ENCODE data around the gene IQCH.

Gene IQCH

GRCh38 chr15:67458331-67459029 lies 203.9 kb downstream of the IQCH start:
- no peak for DNase-seq

DNA sequence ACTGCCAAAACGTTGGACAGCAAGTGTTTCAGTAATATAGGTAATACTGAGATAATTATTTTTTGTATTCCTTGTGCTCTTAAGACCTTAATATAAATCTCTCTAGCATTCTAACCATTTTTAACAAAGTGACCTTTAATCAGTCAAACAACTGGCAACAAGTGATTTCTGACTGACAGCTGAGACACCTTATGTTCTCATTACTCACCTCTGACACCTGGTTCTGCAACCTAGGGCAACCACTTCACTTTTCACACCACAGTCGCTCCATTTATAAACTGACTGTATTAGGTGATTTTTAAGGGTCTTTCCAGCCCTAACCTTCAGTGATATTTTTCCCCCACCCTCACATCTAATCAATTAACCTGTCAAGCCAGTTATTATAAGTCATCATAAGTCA lies 205.9 kb downstream of the IQCH start:
- no peak for DNase-seq

- no peak for DNase-seq
Measured at GRCh38 chr15:67461735-67462134, 207.1 kb downstream of the IQCH start.

DNA sequence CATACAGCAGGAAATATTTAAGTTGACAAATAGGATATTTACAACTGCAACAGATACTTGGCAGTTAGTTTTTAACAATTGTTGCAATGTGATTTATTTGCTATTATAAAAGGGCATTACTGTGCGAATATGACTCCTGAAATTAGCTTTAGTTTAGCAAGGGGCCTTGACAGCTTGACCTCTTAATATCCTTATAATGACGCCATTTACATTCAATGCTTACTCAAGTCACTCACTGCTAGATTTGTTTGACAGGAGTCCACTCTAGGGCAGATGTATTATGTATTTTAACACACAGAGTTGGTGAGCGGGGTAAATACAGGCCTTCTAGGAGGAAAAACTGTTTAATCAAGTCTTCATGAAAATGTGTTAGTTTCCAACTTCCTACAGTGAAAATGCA lies 208.3 kb downstream of the IQCH start:
- DNase-seq: no peak

DNA sequence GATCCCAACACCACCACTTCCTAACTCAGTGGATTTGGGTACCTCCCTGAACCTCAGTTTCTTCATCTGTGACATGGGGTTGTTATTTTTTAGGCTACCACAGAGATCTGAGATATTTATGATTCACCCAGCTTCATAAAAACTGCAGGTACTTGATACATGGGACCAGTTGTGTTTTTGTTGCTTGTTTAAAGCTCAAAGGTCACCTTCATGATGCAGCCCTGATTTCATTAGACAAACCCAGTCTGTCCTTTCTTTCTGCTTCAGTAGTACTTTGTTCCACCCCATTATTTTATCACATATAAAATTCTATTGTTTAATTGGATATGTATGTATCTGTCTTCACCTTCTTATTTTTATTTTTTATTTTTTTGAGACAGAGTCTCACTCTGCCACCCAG lies 208.9 kb downstream of the IQCH start:
- no peak for DNase-seq

GRCh38 chr15:67465196-67465952 lies 210.8 kb downstream of the IQCH start:
- no peak for DNase-seq

DNA sequence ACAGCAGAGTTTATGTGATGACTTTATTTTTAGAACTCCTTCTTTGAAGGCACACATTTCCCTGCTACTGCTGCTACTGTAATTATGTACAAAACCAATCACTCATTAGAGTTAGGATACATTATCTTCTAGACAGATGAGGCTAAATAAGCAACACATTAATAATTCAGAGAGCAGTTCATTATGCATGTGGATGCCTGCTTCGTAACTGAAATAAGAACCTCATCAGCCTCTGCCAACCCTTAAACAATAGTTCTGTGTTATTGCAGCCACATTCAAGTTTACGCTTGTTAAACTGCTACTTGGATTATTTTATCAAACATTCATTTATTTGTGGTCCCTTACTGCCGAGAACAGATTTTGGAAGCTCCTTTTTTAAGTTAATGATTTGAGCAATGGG lies 213.8 kb downstream of the IQCH start:
- DNase-seq: no peak

GRCh38 chr15:67469680-67470079 lies 215.1 kb downstream of the IQCH start:
- no peak for DNase-seq

GRCh38 chr15:67472957-67473356 lies 218.4 kb downstream of the IQCH start:
- no peak for DNase-seq

DNA sequence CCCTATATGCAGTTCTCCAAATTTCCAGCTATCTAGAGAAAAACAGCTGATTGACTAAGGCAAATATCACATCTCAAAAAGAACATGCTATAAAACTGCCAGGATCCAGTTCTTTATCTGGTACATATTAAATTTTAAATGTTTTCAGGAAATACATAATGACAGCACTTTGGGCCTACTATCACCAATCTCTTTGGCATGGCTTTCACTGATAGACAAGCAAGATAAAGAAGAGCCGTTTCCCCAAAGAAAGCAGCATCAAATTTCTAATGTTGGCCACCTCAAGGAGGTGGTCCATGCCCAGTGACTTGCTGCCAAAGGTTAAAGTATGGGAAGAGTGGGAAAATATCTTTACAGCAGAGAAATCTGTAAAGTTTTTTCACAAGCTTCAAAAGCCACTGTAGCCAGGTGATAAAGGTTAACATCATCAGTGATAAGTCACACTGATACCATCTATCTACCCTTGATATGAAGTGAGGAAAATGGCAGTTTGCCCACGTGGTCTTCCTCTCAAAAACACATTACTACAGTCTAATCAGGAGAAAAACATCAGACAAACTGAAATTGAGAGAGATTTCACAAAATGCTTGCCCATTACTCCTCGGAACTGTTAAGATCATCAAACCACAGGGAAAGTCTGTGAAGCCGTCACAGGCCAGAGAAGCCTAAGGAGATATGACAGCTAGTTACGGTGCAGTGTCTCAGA lies 220.0 kb downstream of the IQCH start:
- DNase-seq: no peak

DNA sequence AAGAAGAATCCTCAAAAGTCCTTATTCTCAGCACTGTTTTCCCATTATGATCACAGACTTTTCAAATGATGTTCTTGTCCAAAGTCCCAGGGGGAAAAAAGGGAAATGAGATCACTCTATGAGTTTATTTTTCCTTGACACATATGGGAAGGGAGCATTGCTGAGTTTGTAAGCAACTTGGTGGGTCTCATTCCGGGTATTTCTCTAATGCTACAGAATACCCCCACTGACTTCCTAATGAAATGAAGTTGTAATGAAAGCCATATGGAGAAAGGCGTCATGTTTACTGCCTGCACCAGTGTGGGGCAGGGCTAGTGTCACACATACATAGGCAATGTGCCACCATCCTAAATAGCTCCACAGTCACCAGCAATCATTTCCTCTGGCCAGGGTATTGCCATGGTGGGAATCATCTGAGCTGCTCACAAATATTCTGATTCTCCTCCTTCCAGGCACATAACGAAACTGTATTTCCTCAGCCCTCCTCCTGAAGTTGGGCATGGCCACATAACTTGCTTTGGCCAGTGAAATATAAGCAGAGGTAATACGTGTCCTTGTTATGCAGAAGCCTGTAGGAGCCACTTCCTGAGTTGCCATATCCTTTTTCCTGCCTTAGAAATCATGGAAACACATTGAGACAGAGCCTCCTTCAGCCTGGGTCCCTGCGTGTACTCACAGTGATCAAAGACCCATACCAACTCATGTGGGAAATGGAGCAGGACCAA lies 225.4 kb downstream of the IQCH start:
- no peak for DNase-seq

DNA sequence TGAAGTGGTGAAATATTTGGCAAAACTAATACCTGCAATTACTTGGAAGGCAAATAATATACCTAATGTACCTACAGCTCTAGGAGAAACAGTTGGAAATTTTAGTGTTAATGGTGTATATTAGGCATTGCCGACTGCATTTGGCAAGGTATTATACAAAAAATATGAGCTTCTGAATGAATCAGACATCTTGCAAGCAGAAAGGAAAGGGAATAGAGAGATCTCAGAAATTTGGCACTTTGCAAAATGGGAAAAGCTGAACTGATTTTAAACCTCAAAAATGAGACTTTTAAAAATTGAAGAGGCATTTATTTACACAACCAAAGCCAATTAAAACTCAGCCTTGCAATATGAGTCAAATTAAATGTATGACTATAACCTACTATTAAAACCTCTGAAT lies 226.2 kb downstream of the IQCH start:
- DNase-seq: no peak

GRCh38 chr15:67481680-67482079 lies 227.1 kb downstream of the IQCH start:
- peak in 3 of 6 experiments; percentile 19 to 44 (median 27) for DNase-seq

GRCh38 chr15:67495585-67495984 lies 241.0 kb downstream of the IQCH start:
- no peak for DNase-seq

- DNase-seq: peak in 2 of 6 experiments; percentile 3 to 6
Measured at GRCh38 chr15:67501177-67501835, 246.7 kb downstream of the IQCH start.

- DNase-seq: no peak
Measured at GRCh38 chr15:67501836-67502461, 247.4 kb downstream of the IQCH start.

DNA sequence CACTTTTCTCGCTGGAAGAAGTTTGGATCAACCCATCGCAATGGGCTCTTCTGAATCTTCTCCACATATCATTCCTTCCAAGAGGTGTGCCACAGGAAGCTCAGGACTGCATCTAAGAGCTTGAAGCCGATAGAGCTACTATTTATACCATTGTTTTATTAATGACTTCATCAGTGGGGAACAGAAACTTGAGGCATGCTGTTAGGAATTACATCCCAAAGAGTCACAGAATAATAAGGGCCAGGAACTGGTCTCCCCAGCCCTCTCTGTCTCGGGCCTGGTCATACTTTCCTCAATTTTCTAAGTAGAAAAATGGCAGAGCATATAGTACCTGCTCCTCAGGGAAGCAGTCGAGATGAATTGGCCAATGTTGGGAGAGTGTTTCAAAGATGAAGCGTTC lies 249.5 kb downstream of the IQCH start:
- no peak for DNase-seq

GRCh38 chr15:67504796-67505195 lies 250.2 kb downstream of the IQCH start:
- DNase-seq: no peak

DNA sequence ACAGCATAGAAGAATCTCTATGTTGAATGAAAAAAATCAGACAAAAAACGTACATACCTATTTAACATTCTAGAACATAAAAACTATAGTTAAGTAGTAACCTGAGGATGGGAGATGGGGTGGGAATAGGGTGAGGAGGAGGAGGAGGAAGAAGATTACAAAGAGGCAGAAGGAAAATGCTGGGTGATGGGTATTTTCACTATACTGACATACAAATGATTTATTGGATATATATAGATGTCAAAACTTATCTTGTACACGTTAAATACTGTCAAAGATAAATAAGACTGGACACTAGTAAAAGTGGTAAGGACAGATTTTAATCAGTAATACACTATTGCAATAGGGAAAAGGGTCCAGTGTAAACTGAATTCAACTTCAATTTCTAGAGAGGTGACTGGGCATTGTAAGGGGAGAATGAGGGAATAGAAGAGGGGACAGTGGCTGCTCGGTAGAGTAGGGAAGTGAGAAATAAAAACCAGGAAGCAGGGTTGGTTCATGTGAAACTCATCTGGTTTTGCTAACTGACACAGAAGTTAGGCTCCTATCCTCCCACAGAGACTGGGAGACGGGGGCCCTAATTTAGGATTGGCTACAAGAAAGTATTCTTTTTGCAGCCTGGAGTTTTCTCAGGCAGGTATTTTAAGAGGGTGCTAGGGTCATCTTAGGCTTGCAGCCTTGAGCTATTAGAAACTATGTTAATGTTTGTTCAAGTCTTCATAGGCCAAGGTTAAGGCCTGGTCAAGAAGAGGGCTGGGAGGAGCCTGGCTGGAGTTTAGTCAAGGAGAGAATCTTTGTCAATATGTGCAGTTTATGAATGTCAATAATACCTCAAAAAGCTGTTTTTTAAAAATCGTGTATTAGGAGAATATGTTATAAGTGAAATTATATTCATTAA lies 251.3 kb downstream of the IQCH start:
- DNase-seq: no peak

GRCh38 chr15:67506775-67507747 lies 252.5 kb downstream of the IQCH start:
- no peak for DNase-seq
